Measurements from ENCODE around the gene GUCY2C.

The GUCY2C gene

GRCh38 chr12:14681625-14682024 is 14.8 kb downstream of the GUCY2C start:
- H3K27ac ChIP-seq: no peak overlapping the region
- no peaks in the 10 kb centered on the region for H3K36me3 ChIP-seq (replicated peaks)
- DNase-seq: no peak
- H3K4me3 ChIP-seq (ENCODE audit: low read depth, low read length): no peak overlapping the region
- in situ Hi-C loops (cut with HindIII; ENCODE audit: low pct_ligation_motif_present, low sequenced_read_pairs): no loop called here
- H3K27me3 ChIP-seq (replicated peaks): no peaks in the 10 kb centered on the region
- no peak for TF ChIP-seq CTCF (IDR thresholded peaks at IDR 0.05; ENCODE audit: low read depth, low read length, missing control alignments)

DNA sequence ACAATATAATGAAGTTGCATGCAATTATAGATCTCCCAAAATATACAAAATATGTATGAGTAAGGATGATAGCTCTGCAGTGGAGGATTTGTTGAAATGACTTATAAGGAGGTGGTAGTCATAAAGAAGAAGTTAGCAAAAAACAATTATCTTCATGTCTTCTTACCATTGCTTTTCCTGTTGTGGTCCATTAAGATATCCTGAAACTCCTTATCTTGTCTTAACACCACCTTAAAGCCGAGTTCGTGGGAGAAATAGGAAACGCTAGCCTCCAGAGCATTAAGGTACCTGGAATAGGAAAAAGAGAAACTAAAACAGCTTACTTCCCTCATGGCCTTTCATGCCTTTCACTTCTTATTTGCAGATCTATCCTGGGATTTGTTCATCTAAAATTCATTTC is 15.2 kb downstream of the GUCY2C start:
- no peak for TF ChIP-seq CTCF (IDR thresholded peaks at IDR 0.05; ENCODE audit: low read depth, low read length, missing control alignments)
- H3K27ac ChIP-seq: no peak overlapping the region
- no peak for DNase-seq

DNA sequence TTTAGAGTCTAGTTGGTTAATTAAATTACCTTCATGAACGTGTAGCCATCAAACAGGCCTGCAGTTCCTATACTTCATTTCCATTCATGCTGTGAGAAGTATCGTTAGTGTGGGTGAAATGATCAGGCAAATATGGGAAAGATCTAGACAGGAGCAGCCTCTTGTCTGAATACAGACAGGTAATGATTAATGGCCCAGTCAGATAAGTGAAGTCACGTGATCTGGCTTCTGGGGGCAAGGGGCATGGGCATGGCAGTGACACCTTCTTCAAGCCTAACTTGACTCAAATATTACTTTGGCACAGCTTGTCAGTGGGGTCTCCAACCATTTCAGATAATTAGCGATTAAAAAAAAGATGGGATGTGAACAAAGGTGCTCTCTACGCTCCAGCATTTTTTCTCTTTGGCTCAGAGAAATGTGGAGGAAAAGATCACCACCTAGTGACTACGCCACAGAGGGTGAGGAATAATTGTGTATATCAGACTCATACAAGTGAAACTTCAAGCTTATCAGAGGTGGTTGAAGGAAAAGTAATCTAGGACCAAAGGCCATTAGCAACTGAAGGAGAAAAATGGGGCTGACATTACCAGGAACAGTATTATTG is 17.8 kb downstream of the GUCY2C start:
- no peak overlapping the region for H3K4me3 ChIP-seq (ENCODE audit: low read depth, low read length)
- no peak for DNase-seq
- in situ Hi-C loops (cut with HindIII; ENCODE audit: low pct_ligation_motif_present, low sequenced_read_pairs): no loop called here

More for the DNA sequence above, 15.2 kb downstream of the GUCY2C start:
- Histone ChIP-seq H3K36me3 (replicated peaks) (no peaks in the 10 kb centered on the region), H3K27me3 (replicated peaks) (no peaks in the 10 kb centered on the region), H3K4me3 (ENCODE audit: low read depth, low read length) (no peak overlapping the region)
- in situ Hi-C loops (cut with HindIII; ENCODE audit: low pct_ligation_motif_present, low sequenced_read_pairs): no loop called here

GRCh38 chr12:14668591-14668990 is 27.8 kb downstream of the GUCY2C start:
- Histone ChIP-seq H3K4me3 (ENCODE audit: low read depth, low read length) (no peak overlapping the region), H3K36me3 (replicated peaks) (no peaks in the 10 kb centered on the region), H3K27ac (no peak overlapping the region), H3K27me3 (replicated peaks) (no peaks in the 10 kb centered on the region)
- in situ Hi-C loops (cut with HindIII; ENCODE audit: low pct_ligation_motif_present, low sequenced_read_pairs): no loop called here
- no peak for TF ChIP-seq CTCF (IDR thresholded peaks at IDR 0.05; ENCODE audit: low read depth, low read length, missing control alignments)
- DNase-seq: no peak

More for the DNA sequence above, 17.8 kb downstream of the GUCY2C start:
- no peak for TF ChIP-seq CTCF (IDR thresholded peaks at IDR 0.05; ENCODE audit: low read depth, low read length, missing control alignments)
- H3K36me3 ChIP-seq (replicated peaks): no peaks in the 10 kb centered on the region
- H3K27ac ChIP-seq: no peak overlapping the region
- no peaks in the 10 kb centered on the region for H3K27me3 ChIP-seq (replicated peaks)

DNA sequence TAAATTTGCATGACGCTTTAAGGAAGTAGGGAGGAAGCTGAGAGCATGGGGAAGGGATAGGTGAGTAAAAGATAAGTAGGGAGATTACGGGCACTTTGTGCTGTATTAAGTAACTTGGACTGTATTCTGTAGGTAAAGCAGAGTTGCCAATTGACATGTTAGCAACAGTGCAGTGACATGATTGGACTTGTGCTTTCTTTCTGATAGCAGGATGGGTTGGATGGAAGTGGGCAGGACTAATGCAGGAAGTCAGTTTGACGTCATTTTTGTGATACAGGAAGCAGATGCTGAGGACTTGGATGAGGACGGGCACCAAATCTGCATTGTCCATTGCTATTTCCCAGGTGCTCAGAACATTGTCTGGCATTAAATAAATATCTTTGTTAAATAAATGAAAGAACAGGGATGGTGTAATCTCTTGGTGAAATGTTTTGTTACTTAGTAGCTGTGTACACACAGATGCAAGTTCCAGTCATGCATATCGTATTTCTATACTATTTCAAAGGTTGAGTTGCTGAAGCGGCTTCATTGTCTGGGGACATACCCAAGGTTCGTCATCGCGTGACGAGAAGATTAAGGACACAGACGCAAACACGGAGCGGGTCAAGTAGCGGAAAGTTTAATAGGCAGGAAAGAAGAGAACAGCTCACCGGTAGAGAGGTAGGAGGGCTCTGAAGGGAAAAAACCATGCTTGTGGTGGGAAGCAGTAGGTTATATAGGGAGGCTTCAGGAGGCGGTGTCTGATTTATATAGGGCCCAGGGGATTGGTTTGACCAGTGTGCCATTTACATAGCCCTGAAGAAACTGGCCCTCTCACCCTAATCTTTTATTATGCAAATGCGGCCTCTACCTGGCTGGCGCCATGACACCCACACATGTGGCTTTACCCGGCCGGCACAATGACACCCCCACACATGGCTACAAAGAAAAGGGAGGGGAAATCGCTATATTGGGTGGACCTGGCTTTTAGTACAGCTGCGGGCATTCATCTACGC is 30.7 kb downstream of the GUCY2C start:
- DNase-seq: no peak

More for the DNA sequence above, 30.7 kb downstream of the GUCY2C start:
- H3K4me3 ChIP-seq (ENCODE audit: low read depth, low read length): no peak overlapping the region
- no peaks in the 10 kb centered on the region for H3K27me3 ChIP-seq (replicated peaks)
- in situ Hi-C loops (cut with HindIII; ENCODE audit: low pct_ligation_motif_present, low sequenced_read_pairs): no loop called here
- no peak overlapping the region for H3K27ac ChIP-seq
- no peaks in the 10 kb centered on the region for H3K36me3 ChIP-seq (replicated peaks)
- no peak for TF ChIP-seq CTCF (IDR thresholded peaks at IDR 0.05; ENCODE audit: low read depth, low read length, missing control alignments)
